ENCODE measurements around the gene EPO.
A peak's percentile ranks its signal among the peaks of the same experiment; 100 is the strongest.
"Not testable (repeated sequence)": the region's sequence is repeated elsewhere in the genome, so short reads cannot be mapped to it uniquely, and the experiment has no call there.

The EPO gene

DNA sequence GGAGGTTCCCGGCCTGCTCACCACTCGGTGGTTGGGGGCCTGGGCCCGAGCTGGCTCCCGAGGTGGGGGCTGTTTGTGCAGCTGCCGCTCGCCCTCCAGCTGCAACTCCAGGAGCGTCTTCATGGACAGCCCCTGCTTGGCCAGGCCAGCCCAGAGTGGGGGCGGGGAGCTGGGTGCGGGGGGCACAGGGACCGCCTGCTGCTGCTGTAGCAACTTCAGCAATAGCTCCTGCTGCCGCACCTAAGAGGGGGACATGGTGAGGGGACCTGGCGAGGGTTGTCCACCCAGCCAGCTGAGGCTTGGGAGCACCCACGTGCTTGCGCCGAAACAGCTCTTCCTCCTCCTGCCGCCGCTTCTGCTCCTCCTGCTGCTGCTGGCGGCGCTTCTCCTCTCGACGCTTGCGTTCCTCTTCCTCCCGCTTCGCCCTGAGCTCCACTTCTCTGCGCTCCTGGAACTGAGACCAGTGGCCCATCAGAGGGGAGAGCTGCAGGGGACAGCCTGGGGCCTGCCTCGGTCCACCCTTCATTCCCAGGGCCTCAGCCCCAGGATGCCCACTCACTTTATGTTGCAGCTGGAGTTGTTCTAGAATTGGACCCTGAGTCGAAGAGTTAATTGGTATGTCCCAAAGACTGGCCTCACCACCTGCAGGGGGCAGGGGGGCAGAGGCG lies 37.1 kb upstream of the EPO start:
- no peak for DNase-seq (ENCODE audit: low read depth in 2 of 2)

DNA sequence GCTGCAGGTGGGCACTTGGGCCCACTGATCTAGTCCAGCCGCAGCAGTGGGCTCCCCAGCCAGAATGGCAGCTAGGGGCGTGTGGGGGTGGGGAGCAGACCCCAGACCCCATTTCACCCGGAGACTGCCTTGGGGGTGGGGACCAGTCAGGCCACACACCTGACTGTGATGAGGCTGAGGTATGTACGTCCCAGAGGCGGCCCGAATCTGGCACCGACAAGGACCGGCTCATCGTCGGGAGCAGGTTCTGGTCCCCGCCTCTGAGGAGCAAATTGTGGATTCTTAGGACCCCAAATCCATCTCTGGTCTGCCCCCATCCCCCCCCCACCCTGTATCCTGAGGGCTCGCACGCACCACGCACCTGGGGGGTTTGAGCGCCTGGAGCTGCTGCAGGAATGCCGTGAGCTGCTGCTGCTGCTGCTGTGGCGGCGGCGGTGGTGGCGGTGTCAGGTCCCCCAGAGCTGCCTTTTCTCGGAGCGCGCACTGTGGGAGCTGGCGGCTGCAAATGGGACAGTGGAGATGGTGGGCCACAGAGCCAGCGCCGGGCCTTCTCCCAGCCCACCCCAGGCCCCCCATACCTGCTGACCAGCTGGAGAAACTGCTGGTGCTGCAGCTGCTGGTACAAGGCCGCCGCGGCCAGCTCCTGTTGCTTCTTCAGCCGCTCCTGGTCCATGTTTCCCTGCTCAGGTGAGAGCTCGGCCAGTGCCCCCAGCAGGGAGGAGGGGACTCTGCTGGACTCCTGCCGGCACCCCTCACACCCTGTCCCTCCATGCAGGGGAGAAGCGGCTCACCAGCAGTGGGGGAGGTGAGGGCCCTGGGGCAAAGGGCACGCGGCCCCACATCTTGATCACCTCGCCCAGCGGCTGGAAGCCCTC lies 36.4 kb upstream of the EPO start:
- no peak for DNase-seq (ENCODE audit: low read depth in 2 of 2)

DNA sequence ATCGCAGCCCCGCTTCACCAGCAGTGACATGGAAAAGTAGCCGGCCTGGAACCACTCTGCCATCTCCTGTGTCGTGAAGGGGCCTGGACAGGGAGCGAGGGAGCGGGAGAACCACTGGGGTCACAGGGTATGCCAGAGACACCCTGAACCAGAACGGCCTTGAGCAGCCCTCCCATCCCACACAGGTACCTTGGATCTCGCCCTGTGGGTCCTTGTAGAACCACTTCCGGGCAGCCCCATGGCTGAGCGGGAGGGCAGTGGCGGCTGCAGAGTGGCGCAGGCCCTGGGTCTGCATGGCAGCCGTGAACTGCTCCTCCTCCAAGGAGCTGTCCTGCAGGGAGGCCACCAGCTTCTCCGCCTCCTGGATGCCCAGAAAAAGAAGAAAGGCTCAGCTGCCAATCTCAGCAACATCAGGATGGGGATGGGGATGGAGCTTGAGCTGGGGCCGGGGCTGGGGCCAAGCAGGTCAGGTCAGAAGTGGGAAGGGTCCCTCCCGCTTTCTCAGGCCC lies 35.7 kb upstream of the EPO start:
- no peak for DNase-seq (ENCODE audit: low read depth in 2 of 2)

DNA sequence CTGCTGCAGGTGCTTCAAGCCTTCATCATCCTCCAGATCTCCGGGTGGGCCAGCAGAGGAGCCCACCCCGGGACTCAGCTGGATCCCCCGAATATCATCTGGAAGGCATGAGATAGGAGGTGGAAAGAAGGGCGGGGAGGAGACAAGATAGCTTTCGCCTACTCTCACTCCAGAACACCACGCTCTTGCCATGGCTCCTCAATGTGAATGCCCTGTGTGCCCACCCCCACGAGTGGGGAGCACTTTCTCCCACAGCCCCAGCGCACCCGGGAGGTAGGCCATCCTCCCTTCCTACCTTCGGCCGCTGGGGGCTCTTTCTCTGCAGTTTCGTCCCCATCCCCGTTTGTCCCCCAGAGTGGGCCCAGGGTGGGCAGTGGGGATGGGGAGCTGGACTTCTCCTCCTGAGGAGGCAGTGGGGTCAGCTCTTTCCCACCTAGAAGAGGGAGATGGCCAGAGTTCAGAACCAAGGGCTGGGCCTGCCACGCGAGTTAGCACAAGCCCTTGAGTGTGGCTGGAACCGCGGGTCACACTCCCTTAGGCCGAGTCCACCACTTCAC lies 35.1 kb upstream of the EPO start:
- DNase-seq (ENCODE audit: low read depth in 2 of 2): no peak

DNA sequence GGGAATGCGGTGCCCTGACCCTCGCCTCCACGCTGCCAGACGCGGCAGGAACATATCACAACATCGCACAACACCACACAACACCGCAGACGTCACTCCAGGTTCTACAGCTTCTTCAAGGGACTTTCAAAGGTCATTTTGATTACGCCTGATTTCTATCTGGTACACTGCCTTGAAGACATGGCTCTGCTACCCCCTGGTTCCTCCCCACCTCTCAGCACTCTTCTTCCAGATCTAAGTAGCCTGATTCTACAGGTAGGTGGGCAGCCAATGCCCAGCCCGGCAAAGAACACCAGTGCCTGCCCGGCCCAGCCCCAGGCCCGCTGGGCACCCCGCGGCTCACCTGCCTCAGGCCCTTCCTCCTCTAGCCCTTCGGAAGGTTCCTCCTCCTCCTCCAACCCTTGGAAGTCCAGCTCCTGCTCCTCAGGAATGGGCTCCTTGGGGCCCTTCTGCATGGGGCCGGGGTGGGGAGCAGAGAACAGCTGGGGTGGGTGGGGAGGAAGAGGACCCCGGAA lies 34.6 kb upstream of the EPO start:
- DNase-seq (ENCODE audit: low read depth in 2 of 2): no peak

DNA sequence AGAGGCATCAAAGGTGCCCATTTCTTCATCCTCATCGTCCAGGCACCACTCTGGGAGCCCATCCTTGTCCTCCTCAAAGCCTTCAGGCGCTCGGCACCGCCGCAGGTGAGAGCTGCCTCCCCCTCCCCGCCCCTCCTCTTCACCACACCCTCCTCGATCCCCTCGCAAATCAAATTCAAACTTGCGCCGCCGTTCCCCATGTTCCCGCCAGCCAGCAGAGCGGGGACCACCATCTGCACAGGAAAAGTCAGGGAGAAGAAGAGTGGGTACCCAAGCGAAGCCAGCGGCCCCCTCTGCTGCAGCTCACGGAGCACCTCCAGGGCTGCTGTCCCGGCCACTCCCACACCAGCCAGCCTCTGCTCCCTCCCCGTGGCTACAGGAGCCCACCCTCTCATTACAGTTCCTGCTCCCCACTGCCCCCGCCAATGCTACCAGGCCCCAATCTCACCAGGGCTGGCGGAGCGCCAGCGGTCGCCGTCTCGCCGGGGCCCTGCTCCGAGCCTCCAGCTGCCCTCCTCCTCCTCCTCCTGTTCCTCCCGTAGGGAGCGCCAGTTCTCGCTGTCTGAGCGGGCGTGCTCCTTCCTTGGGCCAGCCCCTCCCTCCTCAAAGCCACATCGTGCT lies 34.0 kb upstream of the EPO start:
- no peak for DNase-seq (ENCODE audit: low read depth in 2 of 2)

DNA sequence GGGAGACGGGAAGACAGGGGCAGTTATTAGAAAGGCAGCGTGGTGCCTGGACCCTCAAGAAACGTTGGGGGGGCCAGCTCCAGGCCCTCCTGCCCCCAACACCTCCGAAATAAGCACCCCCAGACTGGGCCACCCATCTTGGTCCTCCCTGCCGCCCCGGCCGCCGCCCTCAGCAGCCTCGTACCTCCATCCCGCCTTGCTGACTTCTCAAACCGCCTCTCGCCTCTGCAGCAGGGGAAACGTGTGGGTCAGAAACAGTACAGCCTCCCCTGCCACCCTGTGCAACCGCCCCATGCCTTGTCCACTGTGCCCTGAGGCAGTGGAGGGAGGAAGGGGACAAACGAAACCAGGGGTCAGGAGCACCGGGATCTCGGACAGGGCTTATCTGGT lies 33.5 kb upstream of the EPO start:
- DNase-seq (ENCODE audit: low read depth in 2 of 2): no peak

DNA sequence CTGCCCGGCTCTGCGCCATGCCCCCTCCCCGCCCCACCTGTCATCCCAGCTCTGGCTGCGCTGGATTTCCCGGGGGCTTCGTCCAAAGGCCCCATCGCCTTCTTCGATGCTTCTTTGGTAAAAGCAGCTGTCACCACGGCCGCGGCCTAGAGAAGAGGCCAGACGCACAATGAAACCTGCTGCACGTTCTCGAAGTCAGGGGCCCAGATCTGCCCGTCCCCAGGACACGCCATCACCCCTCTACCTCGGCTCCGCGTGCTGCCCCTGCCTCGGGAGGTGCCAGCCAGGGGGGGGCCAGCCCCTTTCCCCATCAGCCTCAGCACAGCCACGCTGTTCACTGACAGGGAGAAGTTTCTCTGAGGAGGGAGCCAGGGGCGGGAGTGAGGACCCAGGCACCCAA lies 33.0 kb upstream of the EPO start:
- DNase-seq (ENCODE audit: low read depth in 2 of 2): no peak

DNA sequence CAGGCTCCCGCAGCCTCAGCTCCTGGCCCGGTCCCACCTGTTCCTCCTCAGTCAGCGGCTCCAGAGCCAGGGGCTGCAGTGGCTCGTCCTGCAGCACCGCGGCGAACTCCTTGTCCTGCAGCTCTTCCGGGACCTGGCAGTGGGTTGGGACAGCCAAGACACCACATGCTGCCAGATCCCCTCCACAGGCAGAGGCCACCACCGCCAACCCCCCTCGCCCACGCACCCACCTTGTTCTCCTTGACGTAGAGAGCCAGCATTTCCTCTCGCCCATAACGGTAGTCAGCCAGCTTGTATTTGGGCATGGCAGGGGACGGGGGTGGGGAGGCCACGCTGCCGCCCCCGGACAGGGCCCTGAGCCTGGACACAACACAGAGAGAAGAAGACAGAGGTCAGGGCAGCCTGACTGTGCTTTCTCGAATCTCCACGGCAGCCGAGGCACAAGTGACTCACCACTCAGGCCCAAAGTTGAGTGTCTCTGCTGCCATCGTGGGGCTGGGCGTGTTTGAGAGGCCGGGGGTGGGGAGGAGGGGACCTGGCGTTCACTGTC lies 32.4 kb upstream of the EPO start:
- no peak for DNase-seq (ENCODE audit: low read depth in 2 of 2)

DNA sequence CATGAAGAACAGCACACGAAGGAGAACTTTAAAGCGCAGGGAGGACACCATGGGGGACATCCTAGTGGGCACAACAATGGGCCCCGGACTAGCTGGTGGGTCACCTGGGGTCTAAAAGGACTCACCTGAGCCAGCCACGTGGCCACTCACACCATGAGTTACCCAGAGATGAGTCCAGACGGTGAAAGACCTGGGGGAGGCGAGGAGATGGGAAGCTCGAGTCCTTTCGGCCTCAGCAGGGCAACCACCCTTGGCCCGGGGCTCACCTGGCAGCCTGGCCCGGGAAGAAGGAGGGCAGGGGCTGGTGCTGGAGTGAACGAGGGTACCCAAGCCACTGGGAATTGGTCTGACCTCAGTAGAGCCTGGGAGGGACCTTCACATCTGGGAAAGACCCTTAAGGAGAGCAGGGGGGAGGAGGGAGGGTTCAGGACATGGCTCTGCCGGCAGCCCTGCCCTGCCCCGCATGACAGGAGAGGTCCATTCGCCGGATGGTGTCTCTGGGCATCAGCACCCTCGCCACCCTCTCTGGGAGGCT lies 31.9 kb upstream of the EPO start:
- DNase-seq (ENCODE audit: low read depth in 2 of 2): no peak

DNA sequence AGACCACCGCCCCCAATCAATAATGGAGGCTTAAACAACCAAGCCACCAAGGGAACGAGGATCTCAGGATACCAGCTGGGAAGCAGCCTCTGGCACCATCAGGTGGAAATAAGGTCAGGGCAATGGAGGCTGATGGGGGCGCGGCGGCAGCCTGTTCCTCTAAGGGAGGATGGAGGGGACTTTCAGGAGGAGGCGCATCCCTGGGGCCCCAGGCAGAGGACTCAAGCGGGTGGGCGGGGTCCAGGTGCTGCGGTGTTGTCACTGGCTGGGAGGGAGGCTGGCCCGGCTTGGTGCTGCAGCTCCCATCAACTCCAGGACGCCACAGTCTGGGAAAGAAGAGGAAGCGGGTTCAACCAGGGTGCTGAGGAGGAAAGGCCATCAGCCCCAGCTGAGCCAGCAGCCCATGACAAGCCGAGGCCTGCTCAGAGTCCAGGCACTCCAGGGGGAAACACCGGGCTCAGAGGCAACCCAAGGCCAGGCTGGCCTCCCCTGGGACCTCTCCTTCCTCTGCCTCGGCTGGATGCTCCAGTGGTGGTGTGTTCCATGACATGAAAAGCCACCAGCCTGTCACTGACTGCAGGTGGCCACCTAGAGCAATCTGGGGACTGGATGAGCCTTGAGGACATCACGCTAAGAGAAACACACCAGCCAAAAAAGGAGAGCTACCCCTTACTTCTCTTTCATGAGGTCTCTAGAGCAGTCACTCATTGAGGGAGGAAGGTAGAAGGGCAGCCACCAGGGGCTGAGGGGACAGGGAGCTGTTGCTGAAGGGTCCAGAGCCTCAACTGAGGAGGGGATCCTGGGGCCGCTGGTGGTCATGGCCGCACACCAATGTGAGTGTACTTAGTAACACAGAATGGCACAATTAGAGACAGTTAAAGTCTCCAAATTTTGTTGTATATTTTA lies 30.8 kb upstream of the EPO start:
- DNase-seq (ENCODE audit: low read depth in 2 of 2): no peak

DNA sequence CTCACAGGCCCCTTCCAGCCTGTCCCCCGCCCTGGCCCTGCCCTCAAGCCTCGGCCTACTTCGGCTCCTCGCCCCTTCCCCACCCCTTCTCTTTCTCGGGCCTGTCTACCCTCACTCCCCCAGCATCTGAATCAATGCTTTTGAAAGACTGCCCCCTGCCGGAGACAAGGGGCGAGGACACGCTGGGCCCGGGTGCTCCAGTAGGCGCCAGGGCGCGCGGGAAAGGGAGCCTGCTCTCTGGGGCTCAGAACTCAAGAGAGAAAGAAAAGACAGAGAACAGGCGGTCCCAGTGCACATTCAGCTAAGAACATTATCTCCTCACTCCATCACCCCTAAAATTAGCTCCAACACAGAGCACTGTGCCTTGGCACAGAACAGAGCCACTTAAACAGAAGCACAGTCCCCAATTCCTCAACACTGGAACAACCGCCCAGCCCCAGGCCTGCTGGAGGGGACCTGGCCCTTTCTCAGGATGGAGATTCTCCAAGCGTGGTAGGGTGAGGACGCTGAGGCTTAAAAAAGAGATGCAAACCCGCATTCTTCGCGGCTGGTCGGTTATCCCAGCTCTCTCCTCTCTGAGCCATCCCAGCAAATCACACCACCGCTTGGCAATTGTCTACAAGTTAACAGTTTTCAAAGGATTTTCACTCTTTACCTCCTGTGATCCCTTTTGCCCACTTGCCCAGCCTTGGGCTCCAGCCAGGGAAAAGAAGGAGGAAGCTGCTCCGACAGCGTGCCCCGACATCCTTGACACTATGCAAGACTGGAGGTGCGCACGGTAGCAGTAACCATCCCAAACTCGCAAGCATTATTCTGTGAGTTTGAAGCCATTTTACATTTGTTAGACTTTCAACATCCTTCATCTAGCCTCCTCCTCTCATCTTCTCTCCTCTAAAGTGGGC lies 28.3 kb upstream of the EPO start:
- DNase-seq (ENCODE audit: low read depth in 2 of 2): peak; percentile 75 to 81

DNA sequence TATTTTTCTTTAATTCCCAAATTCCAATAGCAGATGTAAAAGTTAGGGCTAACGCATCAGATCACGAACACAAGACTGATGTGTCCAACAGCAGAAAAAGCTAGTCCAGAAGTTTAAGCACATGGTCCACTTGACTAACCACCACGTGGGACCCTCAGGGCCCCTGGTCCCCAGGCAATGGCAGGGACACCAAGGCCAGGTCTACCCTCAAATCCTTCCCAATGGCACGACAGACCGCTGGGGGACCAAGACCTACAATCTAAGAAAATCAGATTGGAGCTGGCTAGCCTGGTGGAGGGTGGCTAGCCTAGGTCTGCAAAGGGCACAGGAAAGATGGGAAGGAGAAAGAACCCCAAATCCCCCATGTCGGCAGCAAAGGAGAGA lies 27.7 kb upstream of the EPO start:
- DNase-seq (ENCODE audit: low read depth in 2 of 2): no peak

DNA sequence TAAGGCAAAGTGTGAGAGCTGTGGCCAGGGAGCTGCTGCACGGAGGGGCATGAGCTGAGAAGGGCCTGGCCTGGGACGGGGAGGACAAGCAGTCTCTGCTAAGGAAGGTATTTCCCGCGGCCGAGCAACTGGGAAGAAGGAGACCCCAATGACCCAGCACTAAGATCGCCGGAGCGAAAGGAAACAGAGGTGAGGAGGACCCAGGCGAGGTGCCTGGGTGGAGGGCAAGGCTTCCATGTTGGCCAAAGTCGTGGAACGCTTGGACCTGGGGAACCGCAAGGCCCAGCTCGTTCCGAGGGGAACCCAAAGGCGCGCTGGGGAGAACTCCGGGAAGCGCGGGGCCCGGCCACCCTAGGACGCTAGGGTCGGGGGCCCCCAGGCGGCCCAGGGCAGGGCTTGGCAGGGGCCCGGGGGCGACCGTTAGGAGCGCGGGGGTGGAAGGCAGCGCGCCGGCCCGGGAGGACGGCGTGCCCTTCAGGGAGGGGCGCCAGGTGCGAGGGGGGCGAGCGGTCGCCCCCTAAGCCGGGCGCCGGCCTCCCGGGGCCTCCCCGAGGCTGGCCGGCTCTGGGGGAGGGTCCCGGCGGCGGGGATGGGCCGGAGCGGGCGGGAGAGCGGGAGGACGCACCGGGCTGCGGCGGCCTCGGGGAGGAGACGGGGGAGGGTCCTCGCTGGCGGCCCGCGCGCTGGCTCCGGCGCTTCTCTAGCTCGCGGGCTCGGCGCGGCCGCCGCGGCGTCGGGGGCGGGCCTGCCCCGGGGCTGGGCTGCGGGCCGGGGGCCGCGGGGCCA lies 26.8 kb upstream of the EPO start:
- DNase-seq (ENCODE audit: low read depth in 2 of 2): no peak

DNA sequence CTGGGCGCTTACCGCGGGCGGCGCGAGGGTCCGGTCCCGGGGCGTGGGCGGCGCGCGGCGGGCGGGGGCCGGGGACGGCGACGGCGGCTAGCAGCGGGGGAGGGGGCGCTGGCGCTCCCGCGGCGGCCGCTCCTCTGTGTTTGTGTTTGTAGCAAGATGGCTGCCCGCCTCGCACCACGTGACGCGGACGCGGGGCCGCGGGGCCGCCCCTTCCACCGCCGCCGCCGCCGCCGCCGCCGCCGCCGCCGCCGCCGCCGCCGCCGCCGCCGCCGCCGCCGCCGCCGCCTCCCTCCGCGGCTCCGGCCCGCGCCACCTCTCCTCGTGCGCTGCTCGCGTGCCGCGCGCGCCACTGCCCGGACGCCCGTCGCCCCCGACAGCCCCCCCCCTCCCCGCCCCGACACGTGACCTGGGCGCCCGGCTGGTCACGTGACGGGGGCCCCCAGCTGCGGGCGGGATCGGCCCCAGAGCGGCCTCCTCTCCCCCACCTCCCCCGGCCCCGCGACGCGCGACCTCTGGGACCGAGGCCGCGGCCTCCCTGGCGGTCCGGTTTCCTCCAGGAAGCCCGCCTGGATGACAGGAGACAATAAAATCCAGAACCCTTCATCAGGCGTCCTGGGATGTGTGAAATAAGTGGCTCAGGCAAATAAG lies 26.0 kb upstream of the EPO start, which contains the start of gene GIGYF1:
TSS of gene GIGYF1 (minus strand) at position 153 of the 648 bp plus-strand sequence. CDS start 6,012 bp downstream, outside the sequence.
- peak; percentile 57 to 67 for DNase-seq (ENCODE audit: low read depth in 2 of 2)

DNA sequence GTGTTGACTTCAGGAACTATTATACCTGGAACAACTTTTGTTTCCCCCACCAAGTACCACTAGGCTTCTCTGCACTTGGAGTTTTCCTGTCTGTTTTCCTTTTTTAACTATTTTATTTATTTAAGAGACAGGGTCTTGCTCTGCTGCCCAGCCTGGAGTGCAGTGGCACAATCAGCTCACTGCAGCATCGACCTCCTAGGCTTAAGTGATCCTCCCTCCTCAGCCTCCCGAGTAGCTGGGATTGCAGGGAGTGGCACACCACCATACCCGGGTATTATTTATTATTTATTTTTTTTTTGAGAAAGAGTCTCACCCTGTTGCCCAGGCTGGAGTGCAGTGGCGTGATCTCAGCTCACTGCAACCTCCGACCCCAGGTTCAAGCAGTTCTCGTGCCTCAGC lies 24.1 kb upstream of the EPO start:
- no peak for DNase-seq (ENCODE audit: low read depth in 2 of 2)

DNA sequence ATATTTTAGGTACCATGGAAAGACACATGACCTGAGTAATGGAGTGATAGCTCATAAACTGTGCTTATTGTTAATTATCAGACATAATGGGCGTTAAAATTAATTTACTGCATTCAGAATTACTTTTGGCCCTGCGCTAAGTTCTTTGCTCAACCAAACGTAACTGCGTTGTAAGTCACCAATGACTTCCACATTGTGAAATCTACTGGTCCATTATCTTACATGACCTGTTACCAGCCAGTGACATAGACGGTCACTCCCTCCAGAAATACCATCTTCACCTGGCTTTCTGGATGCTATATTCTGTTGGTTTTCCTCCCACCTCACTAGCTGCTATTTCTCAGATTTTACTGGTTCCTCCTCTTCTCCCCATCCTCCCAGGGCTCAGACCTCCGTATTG lies 21.2 kb upstream of the EPO start:
- no peak for DNase-seq (ENCODE audit: low read depth in 2 of 2)

DNA sequence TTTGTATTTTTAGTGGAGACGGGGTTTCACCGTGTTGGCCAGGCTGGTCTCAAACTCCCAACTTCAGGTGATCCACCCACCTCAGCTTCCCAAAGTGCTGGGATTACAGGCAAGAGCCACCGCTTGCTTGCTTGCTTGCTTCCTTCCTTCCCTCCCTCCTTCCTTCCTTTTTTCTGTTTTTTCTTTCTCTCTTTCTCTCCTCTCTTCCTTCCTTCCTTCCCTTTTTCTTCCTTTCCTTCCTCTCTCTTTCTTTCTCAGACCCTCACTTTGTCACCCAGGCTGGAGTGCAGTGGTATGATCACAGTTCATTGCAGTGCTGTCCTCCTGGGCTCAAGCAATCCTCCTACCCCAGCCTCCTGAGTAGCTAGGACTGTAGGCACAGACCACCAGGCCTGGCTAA lies 19.2 kb upstream of the EPO start:
- DNase-seq (ENCODE audit: low read depth in 2 of 2): not testable (repeated sequence)

Data from stimulated activated CD4-positive, alpha-beta T cell treated with anti-CD3 and anti-CD28 coated beads, Interleukin-1b, Interleukin-23, amount 100 ng/mL, for 4 hours (primary cell).